Measurements from ENCODE around the gene KBTBD4.

DNA sequence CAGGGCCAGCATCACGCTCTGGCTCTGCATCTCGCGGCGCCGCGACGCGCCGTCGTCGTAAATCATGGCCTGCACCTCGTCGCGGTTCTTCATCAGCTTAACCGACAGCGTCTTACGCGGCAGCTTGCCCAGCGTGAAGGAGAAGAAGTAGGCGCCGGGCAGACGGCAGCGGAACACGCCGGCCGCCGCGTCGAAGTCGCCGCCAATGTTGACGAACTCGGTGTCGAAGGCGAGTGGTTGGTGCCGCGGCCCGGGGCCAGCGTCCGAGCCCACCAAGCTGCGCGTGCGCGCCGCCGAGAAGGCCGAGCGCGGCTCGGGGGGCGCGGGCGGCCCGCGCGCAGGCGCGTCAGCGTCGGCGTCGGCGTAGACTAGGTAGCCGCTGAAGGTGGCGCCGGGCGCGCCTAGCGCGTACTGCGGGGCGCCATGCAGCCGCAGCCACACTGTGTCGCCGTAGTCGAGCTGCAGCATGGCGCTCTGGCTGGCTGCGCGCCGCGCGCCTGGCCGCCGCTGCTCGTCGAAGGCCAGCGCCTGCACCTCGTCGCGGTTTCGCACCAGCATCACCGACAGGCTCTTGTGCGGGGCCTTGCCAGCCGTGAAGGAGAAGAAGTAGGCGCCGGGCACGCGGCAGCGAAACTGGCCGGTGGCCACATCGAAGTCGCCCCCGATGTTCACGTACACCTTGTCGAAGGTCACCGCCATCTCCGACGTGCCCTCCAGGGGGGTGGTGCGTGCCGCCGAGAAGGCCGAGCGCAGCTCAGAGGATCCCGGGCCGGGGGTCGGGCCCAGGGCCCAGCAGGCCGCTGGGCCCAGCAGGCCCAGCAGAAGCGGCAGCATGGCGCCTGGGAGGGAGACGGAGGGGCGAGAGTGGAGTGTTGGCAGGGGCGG lies 11.4 kb upstream of the KBTBD4 start:
- no peak for TF ChIP-seq POLR2A (IDR thresholded peaks at IDR 0.05)
- TF ChIP-seq, protein P1, sequence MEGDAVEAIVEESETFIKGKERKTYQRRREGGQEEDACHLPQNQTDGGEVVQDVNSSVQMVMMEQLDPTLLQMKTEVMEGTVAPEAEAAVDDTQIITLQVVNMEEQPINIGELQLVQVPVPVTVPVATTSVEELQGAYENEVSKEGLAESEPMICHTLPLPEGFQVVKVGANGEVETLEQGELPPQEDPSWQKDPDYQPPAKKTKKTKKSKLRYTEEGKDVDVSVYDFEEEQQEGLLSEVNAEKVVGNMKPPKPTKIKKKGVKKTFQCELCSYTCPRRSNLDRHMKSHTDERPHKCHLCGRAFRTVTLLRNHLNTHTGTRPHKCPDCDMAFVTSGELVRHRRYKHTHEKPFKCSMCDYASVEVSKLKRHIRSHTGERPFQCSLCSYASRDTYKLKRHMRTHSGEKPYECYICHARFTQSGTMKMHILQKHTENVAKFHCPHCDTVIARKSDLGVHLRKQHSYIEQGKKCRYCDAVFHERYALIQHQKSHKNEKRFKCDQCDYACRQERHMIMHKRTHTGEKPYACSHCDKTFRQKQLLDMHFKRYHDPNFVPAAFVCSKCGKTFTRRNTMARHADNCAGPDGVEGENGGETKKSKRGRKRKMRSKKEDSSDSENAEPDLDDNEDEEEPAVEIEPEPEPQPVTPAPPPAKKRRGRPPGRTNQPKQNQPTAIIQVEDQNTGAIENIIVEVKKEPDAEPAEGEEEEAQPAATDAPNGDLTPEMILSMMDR (IDR thresholded peaks at IDR 0.05) = no peak
